Measurements from ENCODE around the gene PDK4.

DNA sequence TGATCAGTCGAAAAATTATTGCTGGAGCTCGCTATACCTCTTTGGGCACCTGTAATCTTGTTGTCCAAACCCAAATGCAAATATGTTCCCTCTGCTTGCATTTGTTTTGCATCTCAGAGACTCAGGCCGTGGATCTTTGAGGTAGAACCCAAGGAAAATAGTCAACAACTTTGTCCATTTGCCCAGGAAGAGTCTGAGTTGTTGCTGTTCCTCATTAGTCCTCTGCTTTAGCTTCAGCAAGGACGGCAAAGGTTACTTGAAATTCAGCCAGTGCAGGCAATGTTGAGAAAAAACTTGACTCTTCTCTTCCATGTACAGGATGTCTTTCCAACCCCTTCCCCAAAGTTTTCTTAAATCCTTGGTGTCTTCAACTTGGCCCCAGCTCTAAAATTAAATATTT lies 45.8 kb downstream of the PDK4 start:
- TF ChIP-seq, protein P1, sequence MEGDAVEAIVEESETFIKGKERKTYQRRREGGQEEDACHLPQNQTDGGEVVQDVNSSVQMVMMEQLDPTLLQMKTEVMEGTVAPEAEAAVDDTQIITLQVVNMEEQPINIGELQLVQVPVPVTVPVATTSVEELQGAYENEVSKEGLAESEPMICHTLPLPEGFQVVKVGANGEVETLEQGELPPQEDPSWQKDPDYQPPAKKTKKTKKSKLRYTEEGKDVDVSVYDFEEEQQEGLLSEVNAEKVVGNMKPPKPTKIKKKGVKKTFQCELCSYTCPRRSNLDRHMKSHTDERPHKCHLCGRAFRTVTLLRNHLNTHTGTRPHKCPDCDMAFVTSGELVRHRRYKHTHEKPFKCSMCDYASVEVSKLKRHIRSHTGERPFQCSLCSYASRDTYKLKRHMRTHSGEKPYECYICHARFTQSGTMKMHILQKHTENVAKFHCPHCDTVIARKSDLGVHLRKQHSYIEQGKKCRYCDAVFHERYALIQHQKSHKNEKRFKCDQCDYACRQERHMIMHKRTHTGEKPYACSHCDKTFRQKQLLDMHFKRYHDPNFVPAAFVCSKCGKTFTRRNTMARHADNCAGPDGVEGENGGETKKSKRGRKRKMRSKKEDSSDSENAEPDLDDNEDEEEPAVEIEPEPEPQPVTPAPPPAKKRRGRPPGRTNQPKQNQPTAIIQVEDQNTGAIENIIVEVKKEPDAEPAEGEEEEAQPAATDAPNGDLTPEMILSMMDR (IDR thresholded peaks at IDR 0.05): no peak
- TF ChIP-seq POLR2A (IDR thresholded peaks at IDR 0.05): no peak

All from heart left ventricle (tissue), 13 donors.